ENCODE data around the gene THRB.

The THRB gene

DNA sequence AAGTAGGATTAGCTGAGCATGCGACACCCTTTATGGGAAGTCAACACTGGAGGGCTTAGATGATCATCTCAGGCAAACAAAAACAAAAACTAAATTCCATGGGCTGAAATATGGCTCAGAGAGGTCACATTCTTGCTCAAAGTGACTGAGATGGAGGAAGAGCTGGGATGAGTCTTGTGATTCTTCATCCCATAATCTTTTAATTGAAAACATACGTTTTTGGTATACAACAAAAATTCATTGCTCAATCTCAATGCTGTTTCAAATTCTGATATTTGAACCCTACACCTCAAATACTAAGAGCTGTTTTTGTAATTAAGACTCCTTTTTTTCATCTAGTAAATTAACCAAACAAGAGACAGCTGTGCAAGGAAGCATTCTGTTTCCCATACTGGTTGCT is 292.6 kb downstream of the THRB start:
- no peak for DNase-seq
- Mint-ChIP-seq H3K27me3 (ENCODE audit: low read depth, poor library complexity) (no peaks in the 10 kb centered on the region), H3K4me3 (no peak overlapping the region), H3K4me1 (no peaks in the 10 kb centered on the region), H3K9me3 (peaks cover 34% of the 10 kb centered on the region), H3K36me3 (ENCODE audit: low read depth) (no peaks in the 10 kb centered on the region), H3K27ac (no peak overlapping the region)
- TF ChIP-seq, protein P1, sequence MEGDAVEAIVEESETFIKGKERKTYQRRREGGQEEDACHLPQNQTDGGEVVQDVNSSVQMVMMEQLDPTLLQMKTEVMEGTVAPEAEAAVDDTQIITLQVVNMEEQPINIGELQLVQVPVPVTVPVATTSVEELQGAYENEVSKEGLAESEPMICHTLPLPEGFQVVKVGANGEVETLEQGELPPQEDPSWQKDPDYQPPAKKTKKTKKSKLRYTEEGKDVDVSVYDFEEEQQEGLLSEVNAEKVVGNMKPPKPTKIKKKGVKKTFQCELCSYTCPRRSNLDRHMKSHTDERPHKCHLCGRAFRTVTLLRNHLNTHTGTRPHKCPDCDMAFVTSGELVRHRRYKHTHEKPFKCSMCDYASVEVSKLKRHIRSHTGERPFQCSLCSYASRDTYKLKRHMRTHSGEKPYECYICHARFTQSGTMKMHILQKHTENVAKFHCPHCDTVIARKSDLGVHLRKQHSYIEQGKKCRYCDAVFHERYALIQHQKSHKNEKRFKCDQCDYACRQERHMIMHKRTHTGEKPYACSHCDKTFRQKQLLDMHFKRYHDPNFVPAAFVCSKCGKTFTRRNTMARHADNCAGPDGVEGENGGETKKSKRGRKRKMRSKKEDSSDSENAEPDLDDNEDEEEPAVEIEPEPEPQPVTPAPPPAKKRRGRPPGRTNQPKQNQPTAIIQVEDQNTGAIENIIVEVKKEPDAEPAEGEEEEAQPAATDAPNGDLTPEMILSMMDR (IDR thresholded peaks at IDR 0.05): no peak

DNA sequence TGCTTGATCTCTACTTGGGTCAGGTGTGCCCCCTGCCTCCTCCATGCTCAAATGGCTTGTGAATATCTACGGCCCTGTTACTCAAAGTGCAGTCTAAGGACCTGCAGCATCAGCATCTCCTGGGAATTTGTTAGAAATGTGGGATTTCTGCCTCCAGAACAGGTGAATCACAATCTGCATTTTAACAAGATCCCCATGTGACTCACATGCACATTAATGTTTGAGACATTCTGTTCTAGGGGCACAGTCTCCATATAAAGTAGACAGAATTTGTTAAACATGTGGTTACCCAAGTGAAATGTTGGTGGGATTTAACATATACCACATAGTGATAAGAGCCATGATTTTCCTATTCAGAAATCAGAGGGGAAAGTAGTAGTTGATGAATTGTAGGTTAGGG is 293.3 kb downstream of the THRB start:
- Mint-ChIP-seq H3K36me3 (ENCODE audit: low read depth) (no peaks in the 10 kb centered on the region), H3K4me3 (no peak overlapping the region), H3K9me3 (peaks cover 34% of the 10 kb centered on the region), H3K27ac (no peak overlapping the region), H3K4me1 (no peaks in the 10 kb centered on the region), H3K27me3 (ENCODE audit: low read depth, poor library complexity) (no peaks in the 10 kb centered on the region)
- no peak for DNase-seq
- TF ChIP-seq, protein P1 (IDR thresholded peaks at IDR 0.05): no peak

DNA sequence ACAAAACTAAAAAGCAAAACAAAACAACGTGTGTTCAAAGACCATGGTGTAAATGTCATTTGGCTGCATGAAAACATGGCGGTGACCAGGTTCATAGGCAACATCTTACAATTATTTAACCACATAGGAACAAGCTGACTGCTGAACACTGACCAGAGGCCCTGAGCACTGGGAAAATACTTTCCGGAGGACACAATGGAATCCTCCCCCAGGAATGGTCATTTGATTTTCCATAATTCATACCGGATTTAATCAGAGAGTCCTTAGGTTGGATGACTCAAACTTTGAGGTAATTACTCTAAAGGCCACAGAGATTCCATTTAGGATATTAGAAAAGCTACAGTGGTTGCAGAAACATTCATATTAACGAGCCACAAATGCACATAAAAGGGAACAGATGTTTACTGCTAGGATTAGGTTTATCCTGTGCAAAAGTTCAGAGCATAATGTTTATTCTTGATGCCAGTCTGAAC is 294.8 kb downstream of the THRB start:
- Mint-ChIP-seq H3K27ac (no peak overlapping the region), H3K4me3 (no peak overlapping the region), H3K36me3 (ENCODE audit: low read depth) (no peaks in the 10 kb centered on the region), H3K4me1 (no peaks in the 10 kb centered on the region), H3K27me3 (ENCODE audit: low read depth, poor library complexity) (peaks cover 4% of the 10 kb centered on the region), H3K9me3 (peaks cover 31% of the 10 kb centered on the region)
- TF ChIP-seq, protein P1 (IDR thresholded peaks at IDR 0.05): no peak
- no peak for DNase-seq

DNA sequence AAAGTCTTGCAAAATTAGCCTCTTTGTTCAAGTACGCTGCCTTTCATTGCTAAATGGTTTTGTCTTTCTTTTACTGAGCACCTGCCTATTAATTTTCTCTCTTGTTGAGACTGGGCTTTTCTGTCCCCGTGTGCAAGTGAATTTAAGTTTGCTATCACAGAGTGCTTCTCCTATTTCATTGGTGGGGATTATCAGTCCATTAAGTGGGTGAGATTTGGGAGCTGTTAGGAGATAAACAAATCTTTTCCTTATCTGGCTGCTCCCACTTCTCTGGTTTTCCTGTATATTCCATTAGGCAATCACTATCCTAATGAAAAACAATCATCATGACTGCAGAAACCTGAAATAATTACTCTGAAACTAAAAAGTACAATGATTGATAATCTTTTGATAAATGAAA is 295.4 kb downstream of the THRB start:
- DNase-seq: no peak
- H3K9me3 Mint-ChIP-seq: peaks cover 26% of the 10 kb centered on the region
- H3K27ac Mint-ChIP-seq: no peak overlapping the region
- no peaks in the 10 kb centered on the region for H3K4me1 Mint-ChIP-seq
- no peak overlapping the region for H3K4me3 Mint-ChIP-seq
- H3K36me3 Mint-ChIP-seq (ENCODE audit: low read depth): no peaks in the 10 kb centered on the region
- TF ChIP-seq, protein P1 (IDR thresholded peaks at IDR 0.05): no peak
- H3K27me3 Mint-ChIP-seq (ENCODE audit: low read depth, poor library complexity): peaks cover 4% of the 10 kb centered on the region

DNA sequence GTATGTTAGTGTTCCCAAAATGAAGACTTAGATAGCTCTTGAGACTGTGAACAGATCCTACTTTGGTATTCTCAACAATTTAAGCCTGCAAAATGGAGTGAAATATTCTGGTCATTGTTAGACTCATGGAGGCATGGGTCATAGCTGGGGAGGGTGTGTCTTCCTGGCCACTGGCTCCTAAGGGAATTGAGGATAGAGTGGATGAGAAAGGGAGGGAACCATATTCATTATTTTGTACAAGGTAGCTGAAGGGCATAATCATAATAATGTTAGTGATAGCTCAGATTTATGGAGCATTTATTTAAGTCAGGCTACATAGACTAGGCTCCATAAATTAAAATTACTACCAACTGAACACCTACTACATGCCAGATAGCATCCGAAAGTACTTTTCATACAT is 295.9 kb downstream of the THRB start:
- Mint-ChIP-seq H3K27me3 (ENCODE audit: low read depth, poor library complexity) (peaks cover 4% of the 10 kb centered on the region), H3K4me3 (no peak overlapping the region), H3K4me1 (no peaks in the 10 kb centered on the region), H3K36me3 (ENCODE audit: low read depth) (no peaks in the 10 kb centered on the region), H3K9me3 (peaks cover 22% of the 10 kb centered on the region), H3K27ac (no peak overlapping the region)
- TF ChIP-seq, protein P1 (IDR thresholded peaks at IDR 0.05): no peak
- DNase-seq: no peak

DNA sequence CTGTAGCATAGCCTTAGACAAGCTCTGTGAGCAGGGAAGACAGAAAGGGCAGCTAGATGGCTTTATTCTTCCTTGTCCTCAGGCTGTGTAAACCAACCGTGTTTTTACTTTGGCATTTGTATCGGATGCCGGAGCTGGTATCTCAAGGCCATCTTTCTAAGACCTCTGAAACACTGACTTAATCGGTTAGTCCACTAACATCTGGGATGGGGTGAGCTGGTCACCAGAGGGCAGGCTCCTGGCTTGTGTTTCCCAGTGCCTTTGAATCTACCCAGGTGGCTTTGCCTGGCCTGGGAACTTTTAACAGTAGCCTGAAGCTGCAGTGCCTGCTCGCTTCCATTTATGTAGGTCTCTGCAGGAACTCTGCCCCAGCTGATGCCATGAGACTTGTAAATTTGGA is 296.8 kb downstream of the THRB start:
- TF ChIP-seq, protein P1 (IDR thresholded peaks at IDR 0.05): no peak
- Mint-ChIP-seq H3K27me3 (ENCODE audit: low read depth, poor library complexity) (peaks cover 4% of the 10 kb centered on the region), H3K27ac (no peak overlapping the region), H3K4me3 (no peak overlapping the region), H3K36me3 (ENCODE audit: low read depth) (no peaks in the 10 kb centered on the region), H3K4me1 (peaks cover under 1% of the 10 kb centered on the region), H3K9me3 (peaks cover 13% of the 10 kb centered on the region)
- DNase-seq: no peak
